NCI-H1436 (cell line): Measurements from ENCODE around the gene COQ3.

Source experiments
- DNase-seq: peaks from one replicate; lab custom pipeline; 2025; lab: John Stamatoyannopoulos, UW

The COQ3 gene, protein sequence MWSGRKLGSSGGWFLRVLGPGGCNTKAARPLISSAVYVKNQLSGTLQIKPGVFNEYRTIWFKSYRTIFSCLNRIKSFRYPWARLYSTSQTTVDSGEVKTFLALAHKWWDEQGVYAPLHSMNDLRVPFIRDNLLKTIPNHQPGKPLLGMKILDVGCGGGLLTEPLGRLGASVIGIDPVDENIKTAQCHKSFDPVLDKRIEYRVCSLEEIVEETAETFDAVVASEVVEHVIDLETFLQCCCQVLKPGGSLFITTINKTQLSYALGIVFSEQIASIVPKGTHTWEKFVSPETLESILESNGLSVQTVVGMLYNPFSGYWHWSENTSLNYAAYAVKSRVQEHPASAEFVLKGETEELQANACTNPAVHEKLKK

DNA sequence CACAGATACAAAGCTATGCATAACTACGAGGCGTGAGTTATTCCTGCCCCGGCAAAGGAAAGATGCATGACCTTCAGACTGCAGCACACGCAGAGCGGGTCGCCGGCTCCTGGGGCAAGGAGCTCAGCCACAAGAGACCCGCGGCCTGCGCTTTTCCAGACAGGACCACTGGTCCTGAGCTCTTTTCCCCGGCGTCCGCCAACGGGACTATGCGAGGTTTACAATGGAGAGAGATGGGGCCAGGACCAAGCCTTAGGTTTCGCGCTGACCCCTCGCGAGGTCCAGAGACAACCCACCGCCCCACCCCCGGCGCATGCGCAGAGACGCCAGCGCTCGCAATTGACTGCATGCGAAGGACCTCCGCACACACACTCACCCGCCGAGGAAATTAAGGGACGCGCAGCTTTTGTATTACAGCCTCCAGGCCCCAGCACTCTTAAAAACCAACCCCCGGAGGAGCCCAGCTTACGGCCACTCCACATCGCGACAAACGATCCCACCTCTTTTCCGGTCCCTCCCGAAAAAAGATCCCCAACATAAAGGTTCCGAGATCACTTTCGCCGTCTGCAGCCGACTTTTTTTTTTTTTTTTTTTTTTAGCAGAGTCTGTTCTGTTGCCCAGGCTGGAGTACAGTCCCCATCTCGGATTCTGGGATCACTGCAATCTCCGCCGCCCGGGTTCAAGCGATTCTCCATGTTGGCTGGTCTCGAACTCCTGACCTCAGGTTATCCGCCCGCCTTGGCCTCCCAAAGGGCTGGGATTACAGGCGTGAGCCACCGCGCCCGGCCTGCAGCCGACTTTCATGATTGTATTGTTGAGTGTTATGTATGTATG is at the start of gene COQ3:
Gene COQ3, minus strand, starts transcription at position 498 of the 834 bp plus-strand sequence. Its CDS starts 16 bp downstream, at position 482.
- DNase-seq, result peak; percentile 64

DNA sequence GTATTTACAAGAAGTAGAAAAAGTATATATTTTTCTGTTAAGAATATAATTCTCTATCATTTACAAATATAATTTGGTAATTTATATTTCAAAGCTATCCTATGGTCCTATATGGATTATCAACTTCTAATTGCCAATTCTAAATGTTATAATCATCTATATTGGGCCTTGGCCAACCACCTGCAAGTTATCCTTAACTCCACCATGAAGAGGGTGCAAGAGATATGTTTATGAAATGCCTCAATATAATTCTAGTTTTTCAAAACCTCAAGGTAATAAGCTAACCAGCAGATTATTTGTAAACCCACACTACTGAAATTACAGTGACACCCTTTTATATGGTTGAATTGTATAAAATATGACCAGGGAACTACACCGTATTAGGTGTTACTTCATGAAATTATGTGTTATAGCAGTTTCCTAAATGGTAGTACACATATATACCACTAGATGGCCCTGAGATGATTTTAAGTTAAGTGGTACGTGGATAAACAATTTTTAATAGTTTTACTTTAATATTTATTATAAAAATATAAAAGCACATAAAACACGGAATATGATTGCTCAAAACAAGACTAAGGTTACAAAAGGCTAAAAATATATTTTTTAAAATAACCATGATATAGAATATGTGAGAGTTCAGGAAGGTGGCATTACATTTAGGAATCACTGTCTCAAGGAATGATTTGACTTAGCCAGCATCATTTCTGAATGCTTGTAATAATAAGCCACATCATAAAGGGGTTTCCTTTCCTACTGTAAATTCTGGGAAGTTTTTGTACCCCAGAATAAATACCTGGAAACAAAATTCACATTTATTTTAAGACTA is 40.9 kb upstream of the COQ3 start:
- peak; percentile 5 for DNase-seq

DNA sequence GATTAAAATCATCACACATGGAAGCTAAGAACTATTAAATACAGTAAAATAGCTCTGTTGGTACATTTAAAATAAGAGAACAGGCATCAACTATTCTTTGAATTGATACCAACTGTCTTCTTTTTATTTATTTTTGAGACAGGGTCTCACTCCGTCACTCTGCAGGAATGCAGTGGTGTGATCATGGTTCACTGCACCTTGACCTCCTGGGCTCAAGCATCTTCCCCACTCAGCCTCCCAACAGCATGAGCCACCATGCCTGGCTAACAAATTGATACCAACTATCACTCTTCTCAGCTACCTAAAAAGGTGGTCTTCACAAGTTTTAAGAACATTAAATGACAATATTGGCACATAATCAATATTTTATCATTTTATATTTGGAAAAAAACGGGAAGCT is 38.9 kb upstream of the COQ3 start:
- DNase-seq, result no peak

DNA sequence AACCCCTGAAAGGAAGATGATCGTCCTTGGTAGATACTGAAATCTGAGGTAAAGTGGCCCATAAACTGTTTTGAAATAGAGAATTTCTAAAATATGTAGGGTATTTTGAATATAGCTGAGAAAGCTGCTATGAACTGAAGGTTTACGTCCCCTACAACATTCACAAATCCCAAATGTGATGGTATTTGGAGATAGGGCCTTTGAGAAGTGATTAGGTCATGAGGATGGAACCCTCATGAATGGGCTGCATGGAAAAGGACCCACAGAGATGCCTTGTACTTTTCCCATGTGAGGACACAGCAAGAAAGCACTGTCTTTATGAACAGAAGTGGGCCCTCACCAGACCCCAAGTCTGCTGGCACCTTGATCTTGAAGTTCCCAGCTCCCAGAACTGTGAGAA is 37.9 kb upstream of the COQ3 start:
- no peak for DNase-seq

DNA sequence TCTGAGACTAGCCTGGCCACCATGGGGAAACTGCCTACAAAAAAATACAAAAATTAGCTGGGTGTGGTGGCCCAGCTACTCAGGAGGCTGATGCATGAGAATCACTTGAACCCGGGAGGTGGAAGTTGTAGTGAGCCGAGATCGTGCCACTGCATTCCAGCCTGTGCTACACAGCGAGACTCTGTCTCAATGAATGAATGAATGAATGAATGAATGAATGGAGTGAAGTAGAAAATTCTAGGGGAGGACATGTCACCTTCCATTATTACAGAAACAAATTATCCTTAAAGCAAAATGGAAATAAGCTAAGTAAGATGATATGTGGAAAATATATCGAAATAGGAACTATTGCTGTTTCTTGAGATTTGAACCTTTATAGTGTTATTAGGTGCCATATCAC is 34.0 kb upstream of the COQ3 start:
- DNase-seq, result no peak

DNA sequence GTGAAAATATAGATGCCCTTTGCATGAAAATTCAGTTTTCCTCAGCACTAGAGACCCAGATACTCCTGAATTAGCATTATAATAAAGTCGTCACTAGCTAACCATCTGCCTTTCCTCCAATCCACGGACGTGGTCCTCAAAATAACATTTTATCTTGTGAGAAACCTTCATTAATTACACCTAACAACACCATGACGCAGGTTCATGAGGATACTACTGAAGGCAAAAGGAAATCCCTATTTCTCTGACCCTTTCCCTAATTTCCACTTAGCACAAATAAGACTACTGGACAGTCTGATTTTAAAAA is 32.4 kb upstream of the COQ3 start:
- no peak for DNase-seq

DNA sequence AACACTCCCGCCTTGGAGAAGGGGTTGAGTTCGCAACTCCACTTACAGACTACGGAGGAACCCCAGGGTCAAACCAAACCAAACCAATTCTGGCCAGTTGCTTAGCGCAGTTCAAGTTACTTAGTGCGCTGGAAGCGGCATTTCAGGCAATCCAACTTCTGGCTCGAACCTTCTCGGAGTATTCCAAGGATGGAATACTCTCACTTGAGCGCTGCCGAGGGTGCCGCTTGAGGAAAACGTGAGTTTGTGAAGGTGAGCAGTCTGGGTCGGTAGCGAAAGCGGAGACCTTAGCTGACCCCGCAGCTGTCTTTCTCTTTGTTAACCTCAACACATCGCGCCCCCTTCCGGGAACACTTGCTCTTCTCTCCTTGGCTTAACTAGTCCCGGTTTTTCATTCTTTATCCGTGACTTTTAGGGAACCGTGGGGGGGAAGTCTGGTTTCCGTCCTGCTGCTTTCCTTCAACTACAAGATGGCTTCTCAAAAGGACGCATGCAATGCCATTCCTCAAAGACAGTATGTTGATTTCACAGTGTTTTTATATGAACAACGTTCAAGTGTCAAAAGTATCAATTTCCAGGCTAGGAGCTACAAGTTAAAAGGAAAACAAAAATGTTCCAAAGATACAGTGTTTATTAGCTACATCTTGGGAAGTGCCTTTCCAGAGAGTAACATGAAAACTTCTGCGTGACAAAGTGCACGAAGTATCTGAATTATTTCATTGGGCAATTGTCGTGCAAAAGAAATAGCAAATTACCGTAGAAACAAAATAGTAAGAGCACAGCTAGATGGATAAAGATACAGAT is 31.9 kb upstream of the COQ3 start:
- DNase-seq, result peak; percentile 73

DNA sequence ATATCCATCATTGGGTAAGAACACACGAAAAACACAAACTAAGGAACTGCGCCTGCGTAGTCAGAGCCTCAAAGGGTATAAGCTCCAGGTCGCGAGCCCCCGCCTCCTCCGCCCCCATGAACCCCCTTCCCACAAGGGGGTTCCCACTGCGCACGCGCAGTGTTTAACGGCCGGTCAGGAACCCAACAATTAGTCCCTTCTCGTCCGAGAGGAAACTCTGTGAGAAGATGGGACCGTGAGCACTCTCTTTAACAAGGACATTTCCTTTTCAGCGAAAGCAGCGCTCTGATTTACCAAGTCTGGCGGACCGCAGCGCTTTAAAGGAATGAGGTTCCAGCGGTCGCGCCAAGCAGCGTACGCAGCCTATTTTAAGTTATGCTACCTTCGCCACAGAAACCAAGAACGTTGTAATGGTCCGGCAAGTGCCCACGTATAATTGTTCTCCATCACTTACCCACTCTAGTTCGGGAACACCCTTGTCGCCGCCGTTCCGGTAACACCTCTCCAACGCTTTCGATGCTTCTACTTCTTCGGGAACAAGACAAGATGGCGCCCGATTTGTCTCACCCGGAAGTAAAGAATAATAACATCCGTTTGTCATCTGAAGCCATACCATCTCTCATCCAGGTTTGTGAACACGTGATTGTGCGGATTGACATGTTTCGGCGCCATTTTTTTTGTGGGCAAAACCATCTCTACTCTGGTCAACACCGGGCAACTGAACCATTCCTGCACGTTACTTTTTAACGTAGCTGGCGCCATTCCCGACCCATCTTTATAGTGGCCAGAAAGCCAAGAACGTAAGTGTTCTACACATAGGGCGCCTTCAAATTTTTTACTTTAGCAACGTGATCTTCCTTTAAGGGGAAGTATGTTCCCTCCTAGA is 31.0 kb upstream of the COQ3 start, which contains the start of gene PNISR:
Gene PNISR, minus strand, starts transcription at position 548 of the 886 bp plus-strand sequence. CDS start 10,649 bp downstream, outside the sequence.
- peak; percentile 97 for DNase-seq

DNA sequence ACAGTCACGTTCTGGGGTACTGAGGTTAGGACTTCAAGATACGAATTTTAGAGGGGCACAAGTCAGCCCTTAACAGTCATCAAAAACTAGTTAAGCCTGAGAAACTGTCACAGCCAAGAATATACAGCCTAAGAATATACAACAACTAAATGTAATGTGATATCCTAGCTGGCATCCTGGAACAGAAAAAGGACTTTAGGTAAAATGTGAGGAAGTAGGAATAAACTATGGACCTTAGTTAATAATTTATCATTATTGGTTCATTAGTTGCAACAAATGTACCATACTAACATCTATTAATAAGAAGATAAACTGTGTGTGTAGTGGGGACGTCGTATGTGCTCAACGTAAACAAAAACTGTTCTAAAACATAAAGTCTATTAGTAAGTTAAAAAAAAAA is 30.0 kb upstream of the COQ3 start:
- no peak for DNase-seq

DNA sequence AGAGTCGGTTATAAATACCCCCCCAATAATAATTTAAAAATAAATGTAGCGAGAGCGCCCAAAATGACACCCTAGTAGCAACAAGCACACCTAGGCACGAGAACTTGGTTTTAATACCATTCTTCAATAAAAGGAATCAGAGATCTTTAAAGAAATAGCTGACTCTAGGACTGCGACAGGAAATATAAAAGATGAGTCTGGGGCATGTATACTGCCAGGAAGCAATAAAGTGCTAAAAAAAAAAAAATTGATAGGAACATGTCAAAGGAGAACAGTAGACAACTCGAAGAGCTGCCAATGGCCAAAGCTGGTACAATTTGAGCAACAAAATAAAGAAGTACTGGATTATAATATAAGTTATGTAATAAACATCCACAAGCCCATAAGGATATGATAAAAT is 28.9 kb upstream of the COQ3 start:
- no peak for DNase-seq

DNA sequence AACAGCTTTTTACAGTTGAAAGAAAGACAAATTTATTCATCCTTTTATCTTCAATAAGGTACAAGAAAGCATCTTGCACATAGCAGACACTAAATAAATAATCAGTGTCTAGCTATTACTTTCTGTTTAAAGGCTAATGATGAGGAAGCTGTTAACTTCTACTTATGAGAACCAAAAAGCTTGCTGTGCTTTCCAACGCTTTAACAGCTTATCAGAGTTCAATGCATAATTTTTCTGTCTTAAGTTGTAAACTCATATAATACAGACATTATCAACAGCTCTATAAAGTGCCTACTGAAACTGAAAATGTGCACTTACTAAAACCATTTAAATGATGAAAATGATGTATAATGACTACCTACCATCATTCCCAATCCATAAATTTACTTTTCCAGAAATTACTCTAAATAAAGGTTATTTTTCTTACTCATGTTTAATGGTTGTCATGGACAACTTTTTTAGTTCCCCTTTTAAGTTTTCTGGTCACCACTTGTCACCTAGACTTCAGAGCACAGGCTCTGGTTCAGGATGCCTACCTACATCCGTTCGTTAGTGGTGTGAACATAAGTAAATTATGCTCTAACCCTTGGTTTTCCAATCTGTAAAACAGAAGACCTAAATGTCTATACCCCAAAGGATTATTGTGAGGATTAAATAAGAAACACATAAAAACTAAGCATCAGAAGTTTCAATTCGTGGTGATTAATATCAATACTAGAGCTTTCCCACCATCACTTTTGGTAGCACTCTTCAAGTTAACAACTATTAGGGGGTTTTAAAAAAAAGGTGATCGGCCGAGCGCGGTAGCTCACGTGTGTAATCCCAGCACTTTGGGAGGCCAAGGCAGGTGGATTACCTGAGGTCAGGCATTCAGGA is 23.1 kb upstream of the COQ3 start:
- DNase-seq, result no peak

DNA sequence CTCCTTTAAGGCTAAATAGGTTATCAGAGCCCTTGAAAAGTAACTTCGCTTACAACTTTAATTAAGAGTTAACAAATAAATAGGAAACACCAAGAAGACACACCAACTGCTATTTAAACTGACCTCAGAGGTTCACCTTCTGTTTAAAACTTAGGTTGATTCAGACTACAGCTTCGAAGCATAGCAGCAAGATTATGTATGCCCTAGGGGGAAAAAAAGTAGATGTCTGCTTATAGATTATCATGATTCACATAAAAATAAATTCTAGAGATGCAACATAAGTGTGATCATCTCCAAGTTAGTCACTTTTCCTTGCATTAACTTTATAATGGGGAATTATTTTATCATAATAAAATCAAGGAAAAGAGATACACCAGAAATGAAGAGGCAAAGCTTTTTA is 22.2 kb upstream of the COQ3 start:
- DNase-seq, result no peak

DNA sequence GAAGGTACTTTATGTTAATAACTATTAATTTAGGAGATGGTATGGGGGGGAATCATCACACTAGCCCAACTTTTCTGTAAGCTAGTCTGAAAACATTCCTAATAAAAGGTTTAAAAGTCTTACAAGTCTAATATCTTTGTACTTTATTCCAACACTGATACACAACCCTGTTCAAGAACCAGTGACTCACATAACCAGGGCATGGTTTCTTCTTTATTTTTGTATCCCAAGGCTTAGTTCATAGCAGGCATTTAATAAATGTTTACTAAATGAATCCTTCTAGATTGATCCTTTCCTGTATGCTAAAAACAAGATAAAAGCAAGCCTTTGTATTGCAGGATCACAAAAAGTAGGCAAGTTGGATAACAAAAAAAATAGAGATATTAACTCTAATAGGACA is 21.5 kb upstream of the COQ3 start:
- no peak for DNase-seq

DNA sequence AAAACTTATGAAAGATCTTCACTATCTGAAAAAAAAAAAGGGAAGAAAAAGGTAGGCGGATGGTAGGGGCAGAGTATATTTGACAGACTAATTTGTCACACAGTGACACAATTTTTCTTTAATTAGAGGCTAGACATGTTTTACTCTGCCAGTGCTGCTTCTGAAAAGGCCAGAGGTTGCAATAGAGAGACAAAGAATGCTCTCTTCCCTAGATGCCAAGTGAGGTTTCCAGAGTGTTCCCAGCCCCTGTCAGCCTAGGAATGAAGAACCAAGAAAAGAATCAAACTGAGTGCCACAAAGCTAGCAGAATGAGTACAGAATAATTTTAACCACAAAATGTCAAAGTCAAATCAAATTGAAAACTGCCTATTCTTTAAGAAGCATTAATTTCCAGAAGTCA is 18.1 kb upstream of the COQ3 start:
- DNase-seq, result no peak

DNA sequence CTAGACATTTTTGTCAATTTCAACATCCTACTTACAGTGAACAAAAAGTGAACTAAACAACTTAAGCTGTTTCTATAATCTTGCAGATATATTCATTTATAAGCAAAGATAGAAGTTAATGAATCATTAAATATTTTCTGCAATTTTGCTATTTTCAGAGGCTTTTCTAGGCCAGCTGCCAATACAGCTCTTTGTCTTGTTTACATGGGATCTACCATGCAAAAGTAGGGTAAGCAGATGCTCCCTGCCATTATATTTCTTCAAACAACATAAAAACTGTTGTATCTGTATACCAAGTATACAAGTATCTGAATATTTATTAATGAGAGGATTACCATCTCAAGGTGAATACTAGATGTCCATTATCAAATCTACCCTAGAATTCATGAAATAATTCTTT is 15.7 kb upstream of the COQ3 start:
- DNase-seq, result no peak

DNA sequence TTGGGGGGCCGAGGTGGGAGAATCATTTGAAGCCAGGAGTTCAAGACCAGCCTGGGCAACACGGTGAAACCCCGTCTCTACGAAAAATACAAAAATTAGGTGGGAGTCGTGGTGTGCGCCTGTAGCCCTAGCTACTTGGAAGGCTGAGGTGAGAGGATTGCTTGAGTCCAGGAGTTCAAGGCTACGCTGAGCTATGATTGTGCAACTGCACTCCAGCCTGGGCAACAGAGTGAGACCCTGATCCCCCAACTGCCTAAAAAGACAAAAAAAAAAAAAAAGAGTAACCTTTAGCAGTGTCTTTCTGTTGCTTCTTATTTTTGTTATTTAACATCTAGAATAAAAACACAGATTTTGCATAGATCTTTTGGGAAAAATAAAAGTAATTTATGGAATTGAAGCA is 13.1 kb upstream of the COQ3 start:
- no peak for DNase-seq

DNA sequence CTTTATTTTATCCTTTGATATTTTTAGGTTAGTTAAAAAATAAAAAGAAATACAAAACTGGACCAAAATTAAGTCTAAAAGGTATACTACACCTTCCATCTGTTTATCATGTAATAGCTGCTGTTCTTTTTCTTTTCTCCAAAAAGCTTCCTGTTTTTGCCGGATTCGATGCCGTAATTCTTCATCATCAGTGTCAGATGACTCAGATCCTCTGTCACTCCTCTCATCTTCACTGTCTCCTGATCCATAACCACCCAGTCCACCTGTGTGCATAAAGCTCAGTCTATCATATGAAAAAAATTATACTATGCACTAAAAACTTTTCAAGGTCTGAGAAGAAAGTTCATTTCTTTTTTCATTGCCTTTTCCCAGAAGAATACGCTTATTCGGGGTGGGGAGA is 8.5 kb upstream of the COQ3 start:
- DNase-seq, result no peak

DNA sequence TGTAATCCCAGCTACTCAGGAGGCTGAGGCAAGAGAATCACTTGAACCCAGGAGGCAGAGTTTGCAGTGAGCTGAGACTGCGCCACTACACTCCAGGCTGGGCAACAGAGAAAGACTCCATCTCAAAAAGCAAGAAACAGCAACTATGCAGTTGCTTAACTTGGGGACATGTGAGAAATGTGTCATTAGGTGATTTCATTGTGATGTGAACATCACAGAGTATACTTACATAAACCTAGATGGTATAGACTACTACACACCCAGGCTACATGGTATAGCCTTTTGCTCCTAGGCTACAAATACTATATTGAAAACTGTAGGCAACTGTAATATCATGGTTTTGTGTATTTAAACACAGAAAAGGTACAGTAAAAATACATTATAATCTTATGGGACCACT is 3.3 kb upstream of the COQ3 start:
- DNase-seq, result no peak

DNA sequence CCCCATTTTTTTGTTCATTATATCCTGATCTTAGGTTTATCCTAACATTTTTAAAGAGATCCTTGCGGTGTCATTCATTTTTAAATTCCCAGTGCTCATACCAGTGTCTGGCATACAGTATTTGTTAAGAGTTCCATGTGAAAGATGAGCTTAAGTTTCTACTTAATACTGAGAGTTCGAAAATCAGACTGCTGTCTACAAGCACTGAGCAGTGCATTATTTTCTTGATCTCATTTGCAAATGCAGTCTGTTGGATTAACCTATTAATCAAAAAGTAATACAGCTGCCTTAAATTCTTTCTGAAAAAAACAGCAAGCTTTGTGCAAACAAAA is 663 bp downstream of the COQ3 start:
- no peak for DNase-seq

DNA sequence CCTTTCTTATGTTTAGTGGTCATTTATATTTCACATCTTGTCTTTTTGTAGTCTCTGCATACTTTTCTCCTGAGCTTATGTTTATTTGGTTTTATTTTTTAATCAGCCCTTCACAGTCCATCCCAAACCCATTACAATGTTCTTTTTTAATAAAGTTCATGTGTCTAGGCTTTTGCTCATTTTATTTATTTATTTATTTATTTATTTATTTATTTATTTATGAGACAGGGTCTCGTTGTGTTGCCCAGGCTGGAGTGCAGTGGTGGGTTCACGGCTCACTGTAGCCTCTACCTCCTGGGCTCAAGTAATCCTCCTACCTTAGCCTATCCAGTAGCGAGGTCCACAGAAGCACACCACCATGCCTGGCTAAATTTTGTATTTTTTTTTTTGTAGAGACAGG is 3.1 kb downstream of the COQ3 start:
- DNase-seq, result no peak
